Kasumi-1 (cell line): ENCODE data around the gene NACAD.
"Not testable (repeated sequence)": the region's sequence is repeated elsewhere in the genome, so short reads cannot be mapped to it uniquely, and the experiment has no call there.

Experiments used
- DNase-seq, 2 experiments: peaks; one replicate each; lab custom pipeline; 2025; lab: John Stamatoyannopoulos, UW

Gene NACAD

GRCh38 chr7:45114257-45114656 lies 25.5 kb upstream of the NACAD start:
- not testable (repeated sequence) for DNase-seq

DNA sequence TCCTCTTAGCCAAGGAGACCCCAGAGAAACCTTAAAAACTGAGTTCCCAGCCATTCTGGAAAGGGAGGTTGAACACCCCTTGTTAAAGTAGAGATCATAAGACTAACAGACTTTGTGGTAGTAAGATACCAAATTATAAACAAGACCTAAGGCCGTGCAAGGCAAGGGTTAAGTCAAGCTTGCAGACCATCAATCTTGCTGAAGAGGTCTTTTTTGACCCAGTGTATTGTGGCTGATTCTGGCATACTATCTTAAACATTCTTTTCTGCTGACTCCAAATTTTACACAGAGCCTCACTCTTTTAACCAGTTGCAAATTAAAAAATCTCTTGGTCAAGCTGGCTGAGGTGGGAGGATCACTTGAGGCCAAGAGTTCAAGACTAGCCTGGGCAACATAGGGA lies 23.9 kb upstream of the NACAD start:
- no peak for DNase-seq

GRCh38 chr7:45111298-45112223 lies 22.8 kb upstream of the NACAD start, which contains the start of gene TBRG4:
TSS of gene TBRG4 (minus strand) at chr7:45111697. CDS start at chr7:45109237, 2,460 bp downstream.
- peak; percentile 97 to 99 for DNase-seq

- DNase-seq: no peak
Measured at GRCh38 chr7:45108863-45109262, 20.1 kb upstream of the NACAD start.

DNA sequence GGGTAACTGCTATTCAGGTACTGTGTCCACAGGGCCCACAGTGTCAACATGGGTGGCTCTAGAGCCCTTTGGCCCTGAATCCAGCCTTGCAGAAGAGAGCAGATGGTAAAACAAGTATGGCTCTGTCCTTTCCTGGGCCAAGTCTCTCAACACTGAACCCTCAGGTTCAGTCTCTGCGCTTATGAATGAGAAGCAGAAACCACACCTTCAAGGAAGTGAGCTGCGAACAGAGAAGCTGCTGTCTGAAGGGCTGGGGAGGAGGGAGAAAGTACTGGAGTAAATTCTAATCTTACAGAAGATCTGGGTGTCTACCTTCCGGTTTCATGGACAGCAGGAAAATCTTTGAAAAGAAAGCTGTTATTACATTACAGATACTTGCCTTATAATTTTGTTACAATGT lies 18.6 kb upstream of the NACAD start:
- DNase-seq: no peak

GRCh38 chr7:45106820-45107219 lies 18.1 kb upstream of the NACAD start:
- DNase-seq: no peak

DNA sequence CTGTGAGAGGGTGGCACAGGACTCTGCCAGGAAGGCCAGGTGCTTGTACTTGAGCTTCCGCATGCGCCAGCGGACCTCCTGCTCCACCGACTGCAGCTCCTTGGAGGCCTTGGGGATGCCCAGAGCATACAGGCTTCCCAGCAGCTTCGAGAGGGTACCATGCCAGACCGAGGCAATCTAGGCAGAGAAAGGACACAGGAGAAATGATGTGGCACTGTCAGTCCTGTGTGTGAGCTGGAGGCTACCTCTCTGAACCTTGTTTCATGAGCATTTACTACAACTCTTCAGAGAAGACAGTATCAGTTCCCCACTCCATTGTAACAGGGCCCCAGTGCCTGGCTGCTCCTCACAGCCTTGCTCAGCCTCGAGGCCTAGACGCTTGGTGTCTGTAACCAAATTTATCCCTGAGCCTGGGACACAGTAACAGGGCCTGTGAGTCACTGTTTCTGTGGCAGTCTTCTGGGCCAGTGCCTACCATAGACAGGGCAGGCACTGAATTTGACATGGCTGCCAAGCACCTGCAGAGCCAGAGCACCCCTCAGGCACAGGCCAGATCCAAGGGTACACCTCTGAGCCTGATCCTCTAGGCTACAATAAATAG lies 16.9 kb upstream of the NACAD start:
- DNase-seq: no peak

- DNase-seq: no peak
Measured at GRCh38 chr7:45104844-45105587, 16.2 kb upstream of the NACAD start.

DNA sequence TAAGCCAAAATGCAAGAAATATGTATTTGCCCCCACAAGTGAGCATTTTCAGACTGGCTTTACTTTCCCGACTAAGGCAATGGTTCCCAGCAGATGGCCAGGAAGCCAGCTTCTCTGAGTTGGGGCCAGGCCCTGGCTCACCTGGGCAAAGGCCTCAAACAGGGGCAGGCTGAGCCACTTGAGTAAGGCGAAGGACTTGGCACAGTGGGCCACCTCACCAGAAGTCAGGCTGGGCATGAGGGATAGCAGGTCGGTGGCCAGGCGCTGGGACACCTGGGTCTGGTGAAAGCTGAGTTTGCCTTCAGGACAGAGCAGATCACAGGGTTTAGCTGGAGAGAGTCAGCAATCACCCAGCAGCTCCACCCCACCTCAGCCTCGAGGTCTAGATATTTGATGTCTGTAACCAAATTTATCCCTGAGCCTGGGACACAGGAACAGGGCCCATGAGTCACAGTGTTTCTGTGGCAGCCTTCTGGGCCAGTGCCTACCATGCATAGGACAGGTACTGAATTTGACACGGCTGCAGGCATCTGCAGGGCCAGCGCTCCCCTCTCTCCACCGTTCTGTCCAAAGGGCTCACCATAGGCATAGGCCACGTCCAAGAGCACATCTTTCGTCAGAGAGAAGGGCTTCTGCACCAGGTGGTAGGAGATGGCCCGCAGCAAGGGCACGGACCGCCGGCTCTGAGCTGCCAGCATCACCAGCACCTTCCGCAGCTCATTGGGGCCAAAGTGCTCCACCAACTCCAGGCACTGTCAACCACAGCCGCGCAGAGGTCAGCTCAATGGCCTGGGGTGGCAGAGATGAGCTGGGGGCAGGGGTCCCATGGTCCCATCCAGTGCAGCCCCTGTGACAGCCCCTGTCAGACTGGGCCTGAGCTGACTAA lies 15.4 kb upstream of the NACAD start:
- no peak for DNase-seq

- no peak for DNase-seq
Measured at GRCh38 chr7:45102785-45103712, 14.3 kb upstream of the NACAD start.

- no peak for DNase-seq
Measured at GRCh38 chr7:45101748-45102147, 13.0 kb upstream of the NACAD start.

- DNase-seq: no peak
Measured at GRCh38 chr7:45100761-45101480, 12.2 kb upstream of the NACAD start.

DNA sequence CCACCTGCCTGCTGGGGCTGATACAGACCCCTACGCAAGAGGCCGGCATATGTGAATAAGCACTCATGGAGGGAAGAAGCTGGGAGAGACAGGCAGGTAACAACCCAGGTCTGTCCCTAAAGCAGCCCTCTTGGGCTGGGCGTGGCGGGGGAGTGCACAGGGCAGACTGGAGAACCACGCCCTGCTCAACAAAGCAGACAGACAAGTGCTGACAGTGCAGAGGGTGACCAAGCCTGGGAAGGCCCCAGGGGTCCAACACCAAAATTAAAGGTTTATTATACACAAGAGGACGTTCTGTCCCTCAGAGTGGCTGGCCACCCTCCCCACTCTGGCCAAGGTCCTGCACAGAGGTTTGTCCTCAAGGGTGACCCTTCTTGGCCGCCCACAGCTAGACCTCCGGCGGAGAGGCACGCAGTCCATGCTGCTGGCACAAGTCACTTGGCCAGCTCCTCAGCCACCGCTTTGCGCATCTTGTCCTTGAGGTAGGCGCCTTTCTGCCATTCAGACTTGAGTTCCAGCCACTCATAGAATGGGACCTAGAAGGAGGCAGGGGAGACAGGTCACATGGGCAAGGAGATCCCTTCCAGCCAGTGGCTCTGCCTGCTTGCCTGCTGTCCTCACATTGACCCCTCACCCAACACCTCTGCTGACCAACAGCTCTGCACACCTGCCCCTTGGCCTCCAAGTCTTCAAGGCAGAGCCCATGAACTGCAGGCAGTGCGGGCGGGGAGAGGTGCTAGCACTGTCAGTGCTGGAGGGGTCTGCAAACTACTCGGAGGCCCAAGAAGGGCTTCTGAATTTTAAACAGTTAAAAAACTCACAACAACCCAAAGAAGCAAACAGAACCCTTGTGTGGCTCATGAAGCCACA lies 11.4 kb upstream of the NACAD start:
- DNase-seq: no peak

DNA sequence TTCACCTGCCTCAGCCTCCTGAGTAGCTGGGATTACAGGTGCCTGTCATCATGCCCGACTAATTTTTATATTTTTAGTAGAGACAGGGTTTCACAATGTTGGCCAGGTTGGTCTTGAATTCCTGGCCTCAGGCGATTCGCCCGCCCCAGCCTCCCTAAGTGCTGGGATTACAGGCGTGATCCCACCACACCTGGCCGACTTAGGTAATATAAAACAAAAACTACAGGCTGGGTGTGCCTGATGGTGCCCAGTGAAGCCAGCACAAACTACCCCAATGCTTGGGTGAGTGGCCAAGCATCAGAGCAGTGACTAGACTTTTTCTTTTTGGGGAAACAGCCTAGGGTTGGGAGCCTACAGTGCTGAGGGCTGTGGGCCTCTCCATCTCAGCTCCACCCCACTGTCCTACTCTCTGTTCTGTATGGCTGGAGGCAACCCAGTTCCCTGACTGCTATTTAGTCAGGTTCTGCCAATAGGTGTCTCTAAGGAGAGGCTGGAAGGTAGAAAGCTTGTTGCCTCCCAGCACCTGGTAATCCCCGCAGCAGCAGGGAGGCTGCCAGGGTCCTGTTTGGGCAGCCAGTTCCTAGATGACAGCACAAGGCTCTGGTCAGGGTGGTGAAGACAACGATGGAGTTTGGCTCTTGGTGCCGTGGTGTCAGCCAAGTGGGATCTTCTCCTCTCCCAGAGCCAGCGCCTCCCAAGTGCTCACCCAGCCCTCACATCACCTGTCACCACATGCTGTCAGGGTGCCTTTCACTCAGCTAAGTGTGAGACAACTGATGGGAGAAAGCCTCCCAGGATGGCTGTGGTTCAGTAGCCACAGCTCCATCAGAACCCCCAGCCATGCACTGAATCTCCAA lies 10.4 kb upstream of the NACAD start:
- no peak for DNase-seq

DNA sequence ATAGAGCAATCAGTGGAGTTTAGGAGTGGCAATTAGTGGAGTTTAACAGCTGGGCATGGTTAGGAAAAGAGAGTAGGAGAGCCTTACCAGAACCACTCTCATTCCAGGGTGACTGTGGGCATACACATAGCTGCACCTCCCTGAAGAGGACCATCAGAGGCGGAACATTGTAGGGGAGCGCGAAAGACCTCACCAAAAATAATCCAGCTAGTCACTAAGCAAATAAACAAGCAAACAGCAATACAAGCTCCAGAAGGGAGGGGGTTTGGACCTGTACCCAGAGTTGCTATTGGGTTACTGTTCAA lies 4.1 kb upstream of the NACAD start:
- DNase-seq: no peak

GRCh38 chr7:45092100-45092930 lies 3.5 kb upstream of the NACAD start:
- no peak for DNase-seq

DNA sequence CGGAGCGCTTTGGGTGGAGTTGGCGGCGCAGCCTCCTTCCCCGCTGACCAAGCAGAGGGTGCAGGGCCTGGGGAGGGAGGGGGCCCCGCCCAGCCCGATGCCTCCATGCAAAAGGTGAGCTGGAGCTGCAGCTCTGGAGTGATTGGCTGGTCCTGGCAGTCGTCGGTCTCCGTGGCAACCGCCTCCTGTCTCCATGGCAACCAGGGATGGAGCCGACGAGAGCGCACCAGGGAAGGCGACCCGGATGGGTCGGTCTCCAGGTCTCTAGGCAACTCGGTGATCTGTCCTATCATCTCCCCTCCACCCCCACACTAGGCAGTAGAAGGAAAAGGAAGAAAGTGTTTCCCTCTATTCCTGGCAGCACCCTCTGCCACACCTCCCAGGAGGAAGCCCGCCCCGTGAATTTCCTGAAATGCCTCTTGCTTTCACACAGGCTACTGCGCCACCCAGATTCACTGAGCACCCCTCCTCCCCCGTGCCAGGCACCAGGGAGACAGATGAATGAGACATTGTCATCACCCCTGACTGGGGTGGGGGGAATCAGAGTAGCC lies 647 bp upstream of the NACAD start:
- DNase-seq: no peak
